Left lung (tissue), 10 donors: ENCODE results near the gene MIF4GD. TPM values are rescaled to one million over a fixed set of nuclear protein-coding genes. Genes with fewer than 3 reads are reported as not detected.

ENCODE experiments used
- ATAC-seq: fragments of 200-7000 bp; cut with Tn5 transposase; one replicate; pipeline ENCODE4 v1.9.1; 2020; ENCODE audit warnings: moderate library complexity
- DNase-seq, 4 donors: peaks; one replicate each; pipeline ENCODE4 v3.0.0-alpha.2; 2013 to 2020
- H3K27ac ChIP-seq, 2 donors: fragments of 200-600 bp; sonication (generic) in 1 of 2; one replicate each; pipeline versions ENCODE4 v1.5.0 to v1.8.0; 2020 to 2021
- H3K27me3 ChIP-seq, 2 donors: fragments of 200-600 bp; sonication (generic) in 1 of 2; one replicate each; pipeline versions ENCODE4 v1.5.0 to v1.8.0; 2020 to 2021
- H3K36me3 ChIP-seq, 2 donors: fragments of 200-600 bp; sonication (generic) in 1 of 2; one replicate each; pipeline versions ENCODE4 v1.5.0 to v1.8.0; 2020 to 2021
- H3K4me1 ChIP-seq, 2 donors: fragments of 200-600 bp; one replicate each; pipeline ENCODE4 v1.8.0; 2021
- H3K4me3 ChIP-seq, 2 donors: fragments of 200-600 bp; sonication (generic) in 1 of 2; one replicate each; pipeline versions ENCODE4 v1.5.0 to v1.8.0; 2020 to 2021; ENCODE audit warnings: mild to moderate bottlenecking in 1 of 2
- H3K9me3 ChIP-seq, 2 donors: fragments of 200-600 bp; sonication (generic) in 1 of 2; one replicate each; pipeline versions ENCODE4 v1.5.0 to v1.8.0; 2020 to 2021
- CTCF ChIP-seq, 2 donors: fragments of 200-600 bp; sonication (generic) in 1 of 2; IDR thresholded peaks; one replicate each; pipeline versions ENCODE4 v1.5.0 to v1.8.0; 2021; ENCODE audit warnings: antibody characterized with exemption in 2 of 2
- intact Hi-C, 2 donors: fragments of 100-400 bp; cut with DNase I; formaldehyde crosslinking; loops; one replicate each; pipeline versions ENCODE4 v1.11.2 to v1.14.2; 2022
- polyA plus RNA-seq, 6 donors: library from polyadenylated mRNA; unstranded; fragments of 120-200 nt; gene quantifications; one replicate each; pipeline ENCODE4 v1.2.1, GENCODE V29; 2013; ENCODE audit not compliant: insufficient read length in 6 of 6
- total RNA-seq, 2 donors: library from RNA; stranded (reverse); fragmentation: NEBNext Ultra II Directional; extraction: Animal tissue kit (Norgen Biotek cat#: 25700); gene quantifications; one replicate each; pipeline ENCODE4 v1.2.1, GENCODE V29; 2021
- donor health status: DM: no; HTN: yes; CAD: no.
- donor health status: DM: no; HTN: no; CAD: no.

MIF4GD gene
- total and polyA plus RNA-seq, 8 donors = 12.7 to 25.4 (median 14.9) TPM

DNA sequence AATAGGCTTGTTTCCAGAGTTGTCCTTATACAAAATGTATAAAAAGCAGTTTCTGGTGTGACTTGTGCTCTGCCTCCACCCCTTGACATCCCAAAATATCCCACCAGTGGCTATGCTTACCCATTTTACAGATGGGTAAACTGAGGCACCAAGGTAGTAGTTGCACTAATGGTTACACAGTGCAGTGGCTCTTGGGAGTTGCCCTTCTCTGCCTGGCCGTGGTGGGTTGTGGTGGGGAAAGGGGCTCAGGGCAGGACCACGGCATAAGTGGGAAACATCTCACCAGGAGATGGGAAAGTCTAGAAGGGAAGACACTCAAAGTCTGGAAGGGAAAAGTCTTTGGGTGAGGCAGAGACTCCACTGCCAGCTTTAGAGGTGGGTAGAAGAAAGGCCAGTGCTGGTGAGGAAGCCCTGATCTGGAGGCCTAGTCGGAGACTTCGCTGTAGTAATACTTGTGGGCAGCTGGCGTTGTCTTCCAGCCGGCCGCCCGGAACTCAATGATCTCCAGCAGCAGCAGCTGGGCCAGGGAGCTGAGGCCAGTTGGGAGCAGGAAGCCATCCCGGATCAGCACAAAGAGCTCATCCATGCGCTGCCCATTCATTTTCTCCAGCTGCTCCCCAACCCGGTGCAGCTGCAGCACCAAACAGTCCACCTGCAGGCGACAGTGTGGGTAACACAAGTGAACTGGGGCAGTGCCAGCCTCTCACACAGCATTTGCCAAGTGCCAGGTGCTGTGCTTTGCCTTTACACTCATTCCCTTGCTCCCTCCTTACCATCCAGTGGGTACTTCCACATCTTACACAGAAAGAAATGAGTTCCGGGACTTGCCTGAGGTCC, 4.5 kb downstream of the MIF4GD start:
- Histone ChIP-seq H3K4me1 (peaks cover 13 to 69% of the 10 kb centered on the region in 2 donors), H3K36me3 (peaks cover 0 to 46% of the 10 kb centered on the region in 2 donors), H3K27me3 (no peaks in the 10 kb centered on the region), H3K27ac (peak overlapping the region in 1 of 2 donors; percentile 25), H3K4me3 (no peak overlapping the region), H3K9me3 (no peaks in the 10 kb centered on the region)
- intact Hi-C loops = no loop called here
- DNase-seq (no peak), ATAC-seq (no peak)
- TF ChIP-seq CTCF (IDR thresholded peaks at IDR 0.05) = no peak

DNA sequence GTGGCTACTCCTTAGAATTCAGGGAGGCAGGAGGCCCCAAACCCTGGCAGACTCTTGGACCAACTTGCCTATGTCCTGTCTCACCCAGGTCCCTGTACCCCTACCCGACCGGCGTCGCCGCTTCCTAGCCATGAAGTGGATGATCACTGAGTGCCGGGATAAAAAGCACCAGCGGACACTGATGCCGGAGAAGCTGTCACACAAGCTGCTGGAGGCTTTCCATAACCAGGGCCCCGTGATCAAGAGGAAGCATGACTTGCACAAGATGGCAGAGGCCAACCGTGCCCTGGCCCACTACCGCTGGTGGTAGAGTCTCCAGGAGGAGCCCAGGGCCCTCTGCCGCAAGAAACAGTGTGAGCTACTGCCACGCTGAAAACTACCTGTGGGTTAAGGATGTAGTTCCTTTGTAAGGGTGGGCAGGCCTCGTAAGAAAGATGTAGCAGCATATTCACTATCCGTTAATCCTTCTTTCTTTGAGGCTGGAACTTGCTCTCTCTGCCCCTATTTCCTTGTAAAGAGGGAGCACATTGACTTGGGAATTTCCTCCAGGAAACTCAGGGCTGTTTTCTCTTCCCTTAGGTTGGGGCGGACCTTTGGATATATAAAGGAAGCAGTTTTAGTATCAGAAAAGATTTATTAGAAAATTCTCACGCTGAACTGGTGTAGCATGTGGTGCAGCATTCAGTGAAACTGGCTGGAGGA, 5.3 kb downstream of the MIF4GD start:
- TF ChIP-seq CTCF (IDR thresholded peaks at IDR 0.05) = no peak
- Histone ChIP-seq H3K4me1 (peaks cover 14 to 69% of the 10 kb centered on the region in 2 donors), H3K9me3 (no peaks in the 10 kb centered on the region), H3K4me3 (no peak overlapping the region), H3K27ac (peak overlapping the region in 1 of 2 donors; percentile 23), H3K36me3 (peaks cover 0 to 46% of the 10 kb centered on the region in 2 donors), H3K27me3 (no peaks in the 10 kb centered on the region)
- intact Hi-C loops = no loop called here
- ATAC-seq (no peak), DNase-seq (no peak)

DNA sequence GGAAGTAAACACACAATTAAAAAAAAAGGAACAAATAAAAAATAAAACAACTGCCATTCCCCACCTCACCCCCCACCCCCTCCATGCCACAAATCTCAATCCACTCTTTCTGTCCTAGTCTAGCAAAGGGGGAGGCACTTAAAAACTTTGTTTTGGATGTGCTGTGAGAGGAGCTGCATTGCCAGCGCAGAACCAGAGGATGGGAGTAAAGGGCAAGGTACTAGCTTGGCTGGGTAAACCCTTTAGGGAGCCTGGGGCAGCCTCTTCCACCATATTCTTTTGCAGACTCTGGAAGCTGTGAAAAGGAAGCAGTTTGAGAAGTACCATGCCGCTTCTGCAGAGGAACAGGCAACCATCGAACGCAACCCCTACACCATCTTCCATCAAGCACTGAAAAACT, 8.0 kb downstream of the MIF4GD start:
- intact Hi-C loops = no loop called here
- DNase-seq (no peak), ATAC-seq (no peak)
- H3K9me3 ChIP-seq = no peaks in the 10 kb centered on the region
- TF ChIP-seq CTCF (IDR thresholded peaks at IDR 0.05) = no peak
- peaks cover 19 to 72% of the 10 kb centered on the region in 2 donors for H3K4me1 ChIP-seq
- no peak overlapping the region for H3K27ac ChIP-seq
- no peaks in the 10 kb centered on the region for H3K27me3 ChIP-seq
- H3K4me3 ChIP-seq = peak overlapping the region in 1 of 2 donors; percentile 98
- H3K36me3 ChIP-seq = peaks cover 0 to 46% of the 10 kb centered on the region in 2 donors

GRCh38 chr17:75262112-75262606, 8.9 kb downstream of the MIF4GD start:
- no peak for TF ChIP-seq CTCF (IDR thresholded peaks at IDR 0.05)
- intact Hi-C loops = no loop called here
- Histone ChIP-seq H3K27ac (peak overlapping the region; percentile 93 to 97), H3K4me1 (peaks cover 19 to 67% of the 10 kb centered on the region in 2 donors), H3K4me3 (peak overlapping the region; percentile 98), H3K36me3 (peaks cover 0 to 40% of the 10 kb centered on the region in 2 donors), H3K27me3 (no peaks in the 10 kb centered on the region), H3K9me3 (no peaks in the 10 kb centered on the region)
- DNase-seq (no peak), ATAC-seq (peak; percentile 26)
